HG03558 (cell line): ENCODE measurements around the gene CA11.

Experiments
- ATAC-seq: cut with Tn5 transposase; IDR thresholded peaks from one replicate; pipeline ENCODE4 v1.9.1; 2021; ENCODE audit warnings: moderate number of reproducible peaks; ENCODE audit not compliant: unreplicated experiment; ENCODE audit errors: extremely low read depth

The CA11 gene

GRCh38 chr19:48616041-48616436 is 29.9 kb downstream of the CA11 start:
- no peak for ATAC-seq

GRCh38 chr19:48615231-48616040 is 30.6 kb downstream of the CA11 start:
- ATAC-seq, result no peak

- ATAC-seq, result no peak
Measured at GRCh38 chr19:48614436-48615230, 31.4 kb downstream of the CA11 start, which contains the start of gene FAM83E. FAM83E (minus strand) TSS chr19:48615076; CDS start chr19:48613372, 1,704 bp downstream.

- no peak for ATAC-seq
Measured at GRCh38 chr19:48613852-48614435, 32.0 kb downstream of the CA11 start.

GRCh38 chr19:48613024-48613851 is 32.7 kb downstream of the CA11 start:
- ATAC-seq, result no peak

- ATAC-seq, result no peak
Measured at GRCh38 chr19:48611872-48612271, 34.1 kb downstream of the CA11 start.

- ATAC-seq, result no peak
Measured at GRCh38 chr19:48609571-48610108, 36.3 kb downstream of the CA11 start.

- ATAC-seq, result no peak
Measured at GRCh38 chr19:48608798-48609263, 37.2 kb downstream of the CA11 start.

GRCh38 chr19:48607359-48607755 is 38.6 kb downstream of the CA11 start:
- no peak for ATAC-seq

- ATAC-seq, result no peak
Measured at GRCh38 chr19:48606463-48607358, 39.3 kb downstream of the CA11 start, which contains the start of gene SPACA4. SPACA4 (plus strand) TSS chr19:48606742; CDS start chr19:48606979, 237 bp downstream.

GRCh38 chr19:48603850-48604249 is 42.1 kb downstream of the CA11 start:
- no peak for ATAC-seq

GRCh38 chr19:48603449-48603848 is 42.5 kb downstream of the CA11 start:
- ATAC-seq, result no peak

- ATAC-seq, result no peak
Measured at GRCh38 chr19:48603001-48603400, 43.0 kb downstream of the CA11 start.

GRCh38 chr19:48600679-48601417 is 45.1 kb downstream of the CA11 start:
- ATAC-seq, result no peak

- ATAC-seq, result no peak
Measured at GRCh38 chr19:48598996-48599700, 46.8 kb downstream of the CA11 start.

GRCh38 chr19:48596679-48597465 is 49.1 kb downstream of the CA11 start:
- ATAC-seq, result no peak

- ATAC-seq, result no peak
Measured at GRCh38 chr19:48596237-48596636, 49.8 kb downstream of the CA11 start.
